Measurements from ENCODE around the gene MEP1A. TPM values are rescaled to one million over a fixed set of nuclear protein-coding genes. Genes with fewer than 3 reads are reported as not detected.

Gene MEP1A
- total RNA-seq, 1 experiment from 2014 or later, result 8.1 TPM

DNA sequence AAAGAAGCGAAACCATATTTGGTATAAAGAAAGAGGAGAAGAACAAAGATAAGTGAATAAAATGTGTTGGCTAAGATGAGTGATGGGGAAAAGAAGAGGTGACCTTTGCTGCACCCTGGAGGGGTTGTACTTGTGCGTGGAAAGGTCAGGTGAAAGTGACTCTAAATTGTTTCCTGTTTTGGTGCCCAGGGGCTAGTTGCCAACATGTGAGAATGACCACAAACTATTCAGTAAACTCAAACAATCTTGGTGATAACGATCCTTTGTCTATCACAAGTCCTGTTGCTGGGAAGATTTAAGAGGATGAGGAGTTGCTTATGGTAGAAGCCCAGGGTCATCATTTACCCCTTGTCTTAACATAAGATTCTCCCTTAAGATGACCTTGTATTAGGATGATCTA, 70.6 kb downstream of the MEP1A start:
- Histone ChIP-seq H3K9me3 (no peaks in the 10 kb centered on the region), H3K4me1 (peaks cover 6% of the 10 kb centered on the region; the same call in 1 of the 2 replicates), H3K27me3 (replicated peaks; ENCODE audit: control insufficient read depth, insufficient read depth, low read length) (no peaks in the 10 kb centered on the region), H3K4me3 (ENCODE audit: low read depth, low read length) (no peak overlapping the region), H3K36me3 (ENCODE audit: control insufficient read depth, insufficient read depth, low read length) (no peaks in the 10 kb centered on the region)
- TF ChIP-seq, protein P1, sequence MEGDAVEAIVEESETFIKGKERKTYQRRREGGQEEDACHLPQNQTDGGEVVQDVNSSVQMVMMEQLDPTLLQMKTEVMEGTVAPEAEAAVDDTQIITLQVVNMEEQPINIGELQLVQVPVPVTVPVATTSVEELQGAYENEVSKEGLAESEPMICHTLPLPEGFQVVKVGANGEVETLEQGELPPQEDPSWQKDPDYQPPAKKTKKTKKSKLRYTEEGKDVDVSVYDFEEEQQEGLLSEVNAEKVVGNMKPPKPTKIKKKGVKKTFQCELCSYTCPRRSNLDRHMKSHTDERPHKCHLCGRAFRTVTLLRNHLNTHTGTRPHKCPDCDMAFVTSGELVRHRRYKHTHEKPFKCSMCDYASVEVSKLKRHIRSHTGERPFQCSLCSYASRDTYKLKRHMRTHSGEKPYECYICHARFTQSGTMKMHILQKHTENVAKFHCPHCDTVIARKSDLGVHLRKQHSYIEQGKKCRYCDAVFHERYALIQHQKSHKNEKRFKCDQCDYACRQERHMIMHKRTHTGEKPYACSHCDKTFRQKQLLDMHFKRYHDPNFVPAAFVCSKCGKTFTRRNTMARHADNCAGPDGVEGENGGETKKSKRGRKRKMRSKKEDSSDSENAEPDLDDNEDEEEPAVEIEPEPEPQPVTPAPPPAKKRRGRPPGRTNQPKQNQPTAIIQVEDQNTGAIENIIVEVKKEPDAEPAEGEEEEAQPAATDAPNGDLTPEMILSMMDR (IDR thresholded peaks at IDR 0.05; ENCODE audit: insufficient read depth in 1 of 2, low read depth in 1 of 2, low read length in 1 of 2, severe bottlenecking in 1 of 2, unreplicated experiment in 1 of 2), result no peak
- Mint-ChIP-seq H3K4me3 (ENCODE audit: unreplicated experiment) (no peak overlapping the region), H3K27me3 (ENCODE audit: insufficient read depth, unreplicated experiment) (peaks cover 2% of the 10 kb centered on the region), H3K27ac (ENCODE audit: unreplicated experiment) (no peak overlapping the region), H3K9me3 (ENCODE audit: unreplicated experiment) (no peaks in the 10 kb centered on the region), H3K4me1 (ENCODE audit: low read depth, unreplicated experiment) (no peaks in the 10 kb centered on the region), H3K36me3 (ENCODE audit: insufficient read depth, unreplicated experiment) (no peaks in the 10 kb centered on the region)
- DNase-seq, result no peak
- POLR2A ChIA-PET, result no interaction called here
- intact Hi-C loops (cut with micrococcal nuclease; ENCODE audit: unreplicated experiment), result no loop called here
- CTCF ChIA-PET, result no interaction called here
- no TSS peak for BruUV-seq (replicated peaks)

DNA sequence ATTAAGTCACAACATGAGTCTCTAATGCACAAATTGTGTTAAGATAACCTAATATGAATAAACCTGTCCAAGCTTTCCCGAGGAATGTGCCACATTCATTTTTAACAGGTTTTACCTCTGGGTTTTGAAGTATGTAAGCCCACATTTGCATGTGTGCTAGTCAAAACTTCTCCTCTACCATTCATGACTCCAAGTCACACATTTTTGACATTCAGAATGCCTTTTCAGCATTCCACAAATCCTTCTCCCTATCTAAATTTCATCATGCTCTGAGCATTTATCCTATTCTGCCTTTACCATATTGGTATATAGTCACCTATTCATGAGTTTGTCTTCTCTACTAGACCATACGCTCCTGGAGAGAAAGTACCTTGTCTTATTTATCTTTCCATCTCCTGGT, 72.0 kb downstream of the MEP1A start:
- no peaks in the 10 kb centered on the region for H3K36me3 ChIP-seq (ENCODE audit: control insufficient read depth, insufficient read depth, low read length)
- no peak for DNase-seq
- peaks cover 6% of the 10 kb centered on the region; the same call in 1 of the 2 replicates for H3K4me1 ChIP-seq
- Mint-ChIP-seq H3K27ac (ENCODE audit: unreplicated experiment) (no peak overlapping the region), H3K4me1 (ENCODE audit: low read depth, unreplicated experiment) (no peaks in the 10 kb centered on the region), H3K9me3 (ENCODE audit: unreplicated experiment) (no peaks in the 10 kb centered on the region), H3K4me3 (ENCODE audit: unreplicated experiment) (no peak overlapping the region), H3K27me3 (ENCODE audit: insufficient read depth, unreplicated experiment) (peaks cover 6% of the 10 kb centered on the region), H3K36me3 (ENCODE audit: insufficient read depth, unreplicated experiment) (no peaks in the 10 kb centered on the region)
- TF ChIP-seq, protein P1 (IDR thresholded peaks at IDR 0.05; ENCODE audit: insufficient read depth in 1 of 2, low read depth in 1 of 2, low read length in 1 of 2, severe bottlenecking in 1 of 2, unreplicated experiment in 1 of 2), result no peak
- CTCF ChIA-PET, result no interaction called here
- intact Hi-C loops (cut with micrococcal nuclease; ENCODE audit: unreplicated experiment), result no loop called here
- no peaks in the 10 kb centered on the region for H3K9me3 ChIP-seq
- BruUV-seq (replicated peaks), result no TSS peak
- POLR2A ChIA-PET, result no interaction called here
- H3K4me3 ChIP-seq (ENCODE audit: low read depth, low read length), result no peak overlapping the region
- no peaks in the 10 kb centered on the region for H3K27me3 ChIP-seq (replicated peaks; ENCODE audit: control insufficient read depth, insufficient read depth, low read length)

DNA sequence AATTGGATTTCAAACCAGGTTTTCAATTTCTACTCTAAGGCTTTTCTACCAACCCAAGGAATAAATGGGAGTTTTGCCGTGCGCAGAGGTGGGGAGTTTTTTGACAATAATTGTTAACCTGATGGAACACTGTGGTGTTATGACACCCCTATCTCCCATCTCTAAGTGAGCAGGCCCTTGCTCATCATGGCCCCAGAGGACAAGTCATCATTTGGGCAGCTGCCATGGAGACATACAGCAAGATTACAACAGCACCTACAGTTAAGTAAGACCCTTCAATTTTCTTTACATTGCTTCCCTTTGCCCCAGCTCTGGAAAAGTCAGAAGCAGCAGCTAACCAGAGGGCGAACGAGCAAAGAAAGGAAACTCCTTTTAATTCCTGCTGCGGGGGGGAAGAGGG, 74.2 kb downstream of the MEP1A start:
- H3K4me1 Mint-ChIP-seq (ENCODE audit: low read depth, unreplicated experiment), result no peaks in the 10 kb centered on the region
- Histone ChIP-seq H3K4me3 (ENCODE audit: low read depth, low read length) (no peak overlapping the region), H3K27me3 (replicated peaks; ENCODE audit: control insufficient read depth, insufficient read depth, low read length) (no peaks in the 10 kb centered on the region), H3K36me3 (ENCODE audit: control insufficient read depth, insufficient read depth, low read length) (no peaks in the 10 kb centered on the region), H3K4me1 (no peaks in the 10 kb centered on the region), H3K9me3 (no peaks in the 10 kb centered on the region)
- DNase-seq, result no peak
- H3K36me3 Mint-ChIP-seq (ENCODE audit: insufficient read depth, unreplicated experiment), result no peaks in the 10 kb centered on the region
- no peak overlapping the region for H3K4me3 Mint-ChIP-seq (ENCODE audit: unreplicated experiment)
- H3K27ac Mint-ChIP-seq (ENCODE audit: unreplicated experiment), result no peak overlapping the region
- TF ChIP-seq, protein P1 (IDR thresholded peaks at IDR 0.05; ENCODE audit: insufficient read depth in 1 of 2, low read depth in 1 of 2, low read length in 1 of 2, severe bottlenecking in 1 of 2, unreplicated experiment in 1 of 2), result no peak
- ChIA-PET POLR2A (no interaction called here), CTCF (no interaction called here)
- BruUV-seq (replicated peaks), result no TSS peak
- peaks cover 6% of the 10 kb centered on the region for H3K27me3 Mint-ChIP-seq (ENCODE audit: insufficient read depth, unreplicated experiment)
- no peaks in the 10 kb centered on the region for H3K9me3 Mint-ChIP-seq (ENCODE audit: unreplicated experiment)
- intact Hi-C loops (cut with micrococcal nuclease; ENCODE audit: unreplicated experiment), result no loop called here

Data from Caco-2 (cell line).